GM21526 (cell line): ENCODE measurements around the gene SH3BGRL2.

Experiments used
- ATAC-seq: cut with Tn5 transposase; IDR thresholded peaks from one replicate; pipeline ENCODE4 v1.9.1; 2021; ENCODE audit warnings: moderate library complexity; ENCODE audit not compliant: unreplicated experiment, low FRiP score

Gene SH3BGRL2

DNA sequence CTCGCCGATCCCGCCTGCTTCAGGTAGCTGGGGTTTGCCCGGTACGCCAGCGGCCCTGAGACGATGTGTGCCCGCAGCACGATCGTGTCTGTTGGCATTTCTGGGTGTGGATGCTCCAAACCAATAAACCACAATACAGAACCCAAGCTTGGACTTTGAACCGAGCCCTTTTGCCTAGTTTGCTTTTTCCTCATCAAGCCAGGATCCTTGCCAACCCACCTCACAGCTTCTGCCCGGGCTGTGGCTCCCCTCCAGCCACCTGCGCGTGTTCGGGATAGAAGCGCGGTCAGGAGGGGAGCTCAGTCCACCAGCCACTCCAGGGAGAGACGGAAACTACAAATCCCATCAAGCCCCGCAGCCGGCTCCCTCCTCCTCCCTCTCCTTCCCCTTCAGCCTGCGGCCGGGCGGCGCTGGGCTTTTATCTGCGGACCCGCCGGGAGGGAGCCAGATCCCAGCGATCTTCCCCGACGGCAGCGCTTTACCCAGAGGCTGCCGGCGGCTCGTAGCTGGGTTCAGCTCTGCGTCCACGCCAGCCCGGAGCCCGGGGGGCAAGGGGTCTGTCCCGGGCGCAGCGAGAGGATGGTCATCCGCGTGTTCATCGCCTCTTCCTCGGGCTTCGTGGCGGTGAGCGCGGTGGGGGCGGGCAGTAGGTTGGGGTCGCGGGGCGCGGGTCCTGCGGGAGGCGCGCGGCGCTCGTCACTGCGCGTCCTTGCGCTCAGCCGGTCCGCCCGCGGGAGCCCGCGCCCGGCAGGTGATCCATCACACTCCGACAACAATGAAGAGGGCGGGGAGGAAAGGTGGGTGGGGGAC, at the start of gene SH3BGRL2:
TSS of gene SH3BGRL2 (plus strand) at position 447 of the 810 bp plus-strand sequence. CDS start at position 580, 133 bp downstream.
- peak; percentile 60 for ATAC-seq

- ATAC-seq = no peak
Measured at GRCh38 chr6:79584332-79584731, 46.8 kb upstream of the SH3BGRL2 start.

DNA sequence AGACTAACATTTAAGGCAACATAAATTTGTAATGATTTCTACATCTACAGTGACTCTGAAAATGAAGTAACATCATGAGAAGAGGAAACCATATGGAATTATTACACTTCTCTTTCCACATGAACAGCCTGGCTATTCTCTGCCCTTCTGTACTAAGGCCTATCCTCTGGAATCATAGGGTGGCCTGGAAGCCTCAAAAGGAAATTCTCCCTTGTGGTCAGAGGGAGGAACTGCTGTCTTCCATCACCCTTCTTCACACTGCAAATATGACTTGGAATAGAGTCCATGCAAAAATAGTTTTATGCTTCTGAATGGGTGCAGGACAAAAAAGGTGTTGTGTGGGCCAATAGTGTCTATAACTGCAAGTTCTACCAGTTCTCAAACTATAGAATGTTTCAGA, 44.6 kb upstream of the SH3BGRL2 start:
- ATAC-seq = no peak

GRCh38 chr6:79589701-79590100, 41.4 kb upstream of the SH3BGRL2 start:
- ATAC-seq = no peak

GRCh38 chr6:79597155-79597554, 34.0 kb upstream of the SH3BGRL2 start:
- no peak for ATAC-seq

DNA sequence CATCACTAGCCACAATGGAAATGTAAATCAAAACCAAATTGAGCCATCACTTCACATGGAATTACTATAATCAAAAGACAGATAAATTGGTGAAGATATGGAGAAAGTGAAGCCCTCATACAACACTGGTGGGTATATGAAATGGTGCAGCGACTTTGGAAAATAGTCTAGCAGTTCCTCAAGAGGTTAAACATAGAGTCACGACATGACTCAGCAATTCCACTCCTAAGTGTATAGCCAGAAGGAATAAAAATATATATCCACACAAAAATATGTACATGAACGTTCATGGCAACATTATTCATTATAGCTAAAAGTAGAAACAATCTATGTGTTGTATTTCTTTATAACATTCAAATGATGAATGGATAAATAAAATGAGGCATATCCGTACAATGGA, 33.1 kb upstream of the SH3BGRL2 start:
- ATAC-seq = no peak

DNA sequence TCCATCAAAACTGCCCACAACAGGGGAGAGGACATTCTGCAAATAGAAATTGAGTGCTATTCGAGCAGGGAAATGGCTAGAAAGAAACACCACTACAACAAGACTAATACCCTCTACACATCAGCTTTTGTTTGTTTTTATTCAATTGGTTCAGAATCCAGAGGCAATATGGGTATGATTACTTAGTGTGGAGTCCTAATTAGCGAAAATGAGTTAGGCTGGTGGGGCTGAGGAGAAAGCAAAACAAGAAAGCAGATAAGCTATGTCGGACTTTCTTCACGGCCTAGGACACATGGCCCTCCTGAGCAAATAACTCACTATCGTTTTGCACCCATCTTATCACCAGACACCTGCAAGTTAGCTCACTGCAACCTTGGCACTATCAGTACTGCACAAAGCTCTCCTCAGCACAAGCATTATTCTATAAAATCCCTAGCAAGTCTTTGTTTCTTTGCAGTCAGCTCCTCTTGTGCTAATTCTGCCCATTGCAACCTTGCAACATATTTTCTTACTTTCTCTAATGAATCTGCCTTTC, 31.3 kb upstream of the SH3BGRL2 start:
- ATAC-seq = no peak

- no peak for ATAC-seq
Measured at GRCh38 chr6:79600313-79600712, 30.8 kb upstream of the SH3BGRL2 start.

DNA sequence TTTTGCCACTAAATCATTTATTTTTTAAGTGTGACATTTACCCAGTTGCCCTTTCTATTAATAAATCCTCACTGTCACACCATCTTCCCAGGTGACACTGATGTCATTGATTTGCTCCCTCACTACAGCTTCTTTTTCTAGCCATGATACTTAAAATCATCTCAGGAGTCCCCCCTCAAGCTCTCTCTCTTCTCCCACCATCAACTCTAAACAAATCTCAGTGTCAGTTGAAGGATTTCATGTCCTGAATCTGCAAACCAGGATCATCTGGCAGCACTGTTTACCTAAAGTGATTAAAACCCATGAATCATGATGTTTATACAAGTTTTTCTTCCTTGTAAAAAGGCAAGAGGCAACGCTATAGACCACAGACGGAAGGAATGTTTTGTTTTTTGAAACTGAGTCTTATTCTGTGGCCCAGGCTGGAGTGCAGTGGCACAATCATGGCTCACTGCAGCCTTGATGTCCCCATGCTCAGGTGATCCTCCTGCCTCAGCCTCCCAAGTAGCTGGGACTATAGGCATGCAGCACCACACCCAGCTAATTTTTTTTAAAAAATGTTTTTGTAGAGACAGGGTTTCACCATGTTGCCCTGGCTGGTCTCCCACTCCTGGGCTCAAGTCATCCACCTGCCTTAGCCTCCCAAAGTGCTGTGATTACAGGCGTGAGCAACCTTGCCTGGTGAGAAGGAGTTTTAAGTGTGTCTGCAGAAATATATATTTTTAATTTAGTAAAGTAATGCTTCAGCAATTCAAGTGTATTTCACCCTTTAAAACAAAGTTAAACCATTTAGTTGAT, 30.1 kb upstream of the SH3BGRL2 start:
- no peak for ATAC-seq

GRCh38 chr6:79602859-79603258, 28.3 kb upstream of the SH3BGRL2 start:
- no peak for ATAC-seq

DNA sequence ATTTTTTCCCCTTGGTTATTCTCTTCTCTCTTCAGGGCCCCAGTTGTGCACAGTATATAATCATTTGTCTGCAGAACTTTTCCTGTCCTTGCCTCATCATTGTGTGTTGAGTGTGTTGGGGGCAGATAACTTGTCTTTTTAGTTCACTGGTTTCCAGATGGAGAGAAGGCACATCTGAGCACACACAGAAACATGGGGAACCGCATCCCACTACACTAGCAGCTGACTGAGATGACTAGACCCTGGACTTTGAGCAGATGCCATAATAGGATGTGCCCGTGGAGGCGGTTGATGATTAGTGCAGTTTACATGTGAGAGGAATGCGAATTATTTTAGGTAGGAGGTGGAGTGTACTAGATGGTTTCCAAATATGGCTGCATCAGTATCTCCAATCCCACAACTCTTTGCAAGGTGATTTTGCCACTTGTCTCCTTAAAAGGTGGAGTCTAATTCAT, 26.5 kb upstream of the SH3BGRL2 start:
- ATAC-seq = no peak

GRCh38 chr6:79605061-79605460, 26.1 kb upstream of the SH3BGRL2 start:
- no peak for ATAC-seq

- ATAC-seq = no peak
Measured at GRCh38 chr6:79605968-79606764, 25.0 kb upstream of the SH3BGRL2 start.

GRCh38 chr6:79607000-79607399, 24.1 kb upstream of the SH3BGRL2 start:
- no peak for ATAC-seq

DNA sequence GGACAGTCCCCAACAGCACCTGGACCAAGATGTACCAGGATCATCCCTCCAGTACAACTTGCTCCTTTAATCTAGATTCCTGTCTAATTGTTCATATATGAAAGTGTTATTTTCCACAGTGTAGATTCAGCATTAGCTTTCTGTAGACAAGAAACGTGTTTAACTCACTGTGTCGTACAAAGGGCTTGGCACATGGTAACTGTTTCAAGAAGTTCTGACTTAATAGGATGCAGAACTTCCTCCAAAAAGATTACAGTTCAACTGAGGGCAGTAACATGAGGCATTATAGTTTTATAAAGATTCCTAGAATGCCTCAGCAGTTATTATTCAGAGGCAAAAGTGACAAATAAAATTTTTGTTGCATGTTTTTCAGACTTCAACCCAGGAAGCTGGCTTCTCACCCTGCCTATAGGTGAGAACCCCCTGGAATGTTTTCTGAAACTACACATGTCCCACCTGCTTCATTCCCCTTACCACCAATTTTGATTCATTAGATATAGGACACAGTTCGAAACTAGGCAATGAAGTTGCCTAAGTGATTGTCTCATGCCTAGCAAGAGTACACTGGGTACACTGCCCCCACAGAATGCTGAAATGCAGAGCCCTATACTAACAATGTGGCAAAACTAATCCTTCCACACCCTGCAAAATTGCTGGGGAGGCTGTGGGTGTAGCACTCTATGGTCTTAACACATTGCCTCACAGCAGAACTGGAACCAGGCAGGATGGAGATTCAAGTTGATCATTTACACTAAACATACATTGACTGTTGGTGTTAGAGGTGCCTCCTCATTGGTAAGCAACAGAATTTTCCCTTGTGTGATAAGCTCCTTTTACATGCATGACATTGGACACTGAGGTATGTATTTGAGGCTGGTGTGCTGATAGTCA, 22.6 kb upstream of the SH3BGRL2 start:
- ATAC-seq = no peak

GRCh38 chr6:79609225-79609595, 21.9 kb upstream of the SH3BGRL2 start:
- no peak for ATAC-seq

- no peak for ATAC-seq
Measured at GRCh38 chr6:79610306-79611009, 20.7 kb upstream of the SH3BGRL2 start.

GRCh38 chr6:79612457-79612856, 18.7 kb upstream of the SH3BGRL2 start:
- no peak for ATAC-seq

DNA sequence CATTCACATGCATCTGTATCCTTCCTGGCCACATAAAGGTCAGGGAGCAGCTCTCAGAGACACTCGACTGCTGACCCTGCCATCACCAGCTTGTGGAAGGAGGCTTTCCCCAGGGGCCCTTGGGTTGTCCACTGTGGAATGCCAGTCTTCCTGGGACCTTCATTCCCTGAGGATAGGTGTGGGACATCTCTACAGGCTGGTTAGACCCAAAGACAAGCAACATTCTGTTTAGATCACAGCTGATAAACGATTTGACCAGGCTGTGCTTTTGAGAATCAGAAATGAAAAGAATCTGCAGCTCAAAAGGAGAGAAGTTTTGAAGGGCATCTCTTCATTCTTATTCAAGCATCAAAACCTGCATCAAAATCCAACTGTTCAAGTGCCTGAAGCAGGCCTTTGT, 18.2 kb upstream of the SH3BGRL2 start:
- ATAC-seq = no peak
